WTC11 (cell line): ENCODE measurements around the gene GATAD2A. TPM values are rescaled to one million over a fixed set of nuclear protein-coding genes. Genes with fewer than 3 reads are reported as not detected.

Experiments used
- ATAC-seq: fragments of 200-7000 bp; cut with Tn5 transposase; 2 replicates; pipeline ENCODE4 v1.10.0; 2021; ENCODE audit warnings: mild to moderate bottlenecking, moderate library complexity
- CTCF ChIA-PET: fragments of 300-600 bp; sonication (Branson Sonifier 250); formaldehyde crosslinking; loops from one replicate; lab custom pipeline; 2021; ENCODE audit warnings: antibody characterized with exemption; lab: Charles Lee
- POLR2A ChIA-PET: fragments of 350-600 bp; sonication (Branson Sonifier 250); formaldehyde crosslinking; loops from one replicate; lab custom pipeline; 2021; ENCODE audit warnings: antibody characterized with exemption; lab: Charles Lee
- DNase-seq: peaks from one replicate; pipeline ENCODE4 v3.0.0; 2021; ENCODE audit warnings: low spot score
- H3K27ac Mint-ChIP-seq: 2 replicates; pipeline ENCODE4 v1.8.0; 2021; ENCODE audit warnings: mixed read lengths
- H3K27me3 Mint-ChIP-seq: 2 replicates; pipeline ENCODE4 v1.8.0; 2021; ENCODE audit warnings: low read depth, mild to moderate bottlenecking, moderate library complexity, mixed read lengths
- H3K36me3 Mint-ChIP-seq: 2 replicates; pipeline ENCODE4 v1.8.0; 2021; ENCODE audit warnings: mixed read lengths
- H3K4me1 Mint-ChIP-seq: 2 replicates; pipeline ENCODE4 v1.8.0; 2022; ENCODE audit warnings: mixed read lengths
- H3K4me3 Mint-ChIP-seq: 2 replicates; pipeline ENCODE4 v1.8.0; 2021; ENCODE audit warnings: mild to moderate bottlenecking, moderate library complexity, mixed read lengths
- H3K9me3 Mint-ChIP-seq: 2 replicates; pipeline ENCODE4 v1.8.0; 2021; ENCODE audit warnings: mixed read lengths
- ATF1 ChIP-seq: sonication (generic); formaldehyde crosslinking; IDR thresholded peaks from 2 replicates; pipeline ENCODE4 v1.8.1; 2023; ENCODE audit warnings: mild to moderate bottlenecking, moderate library complexity, missing genetic modification reagents
- ATF3 ChIP-seq: sonication (generic); formaldehyde crosslinking; conservative IDR thresholded peaks from 2 replicates; pipeline ENCODE4 v1.8.1; 2022; ENCODE audit warnings: mild to moderate bottlenecking, missing genetic modification reagents
- ATF6 ChIP-seq: sonication (generic); formaldehyde crosslinking; IDR thresholded peaks from 2 replicates; pipeline ENCODE4 v1.8.1; 2023; ENCODE audit warnings: mild to moderate bottlenecking, missing genetic modification reagents
- CDX4 ChIP-seq: fragments of 250-450 bp; sonication (Bioruptor Pico); IDR thresholded peaks from 2 replicates; pipeline ENCODE4 v1.9.0; 2021; ENCODE audit warnings: moderate library complexity, mild to moderate bottlenecking, inconsistent platforms, borderline replicate concordance
- CREB1 ChIP-seq: sonication (generic); formaldehyde crosslinking; IDR thresholded peaks from 2 replicates; pipeline ENCODE4 v1.8.0; 2023; ENCODE audit warnings: mild to moderate bottlenecking, missing genetic modification reagents
- CREM ChIP-seq: sonication (generic); formaldehyde crosslinking; IDR thresholded peaks from 2 replicates; pipeline ENCODE4 v1.8.1; 2022; ENCODE audit warnings: mild to moderate bottlenecking, missing genetic modification reagents, moderate library complexity
- FOXJ3 ChIP-seq: sonication (generic); formaldehyde crosslinking; IDR thresholded peaks from 2 replicates; pipeline ENCODE4 v1.9.0; 2021; ENCODE audit warnings: missing genetic modification reagents, mild to moderate bottlenecking, borderline replicate concordance
- FOXK1 ChIP-seq: sonication (generic); formaldehyde crosslinking; IDR thresholded peaks from 2 replicates; pipeline ENCODE4 v1.8.0; 2022; ENCODE audit warnings: mild to moderate bottlenecking, moderate library complexity, missing genetic modification reagents
- FOXP1 ChIP-seq: sonication (generic); formaldehyde crosslinking; IDR thresholded peaks from 2 replicates; pipeline ENCODE4 v1.8.0; 2022; ENCODE audit warnings: missing genetic modification reagents, mild to moderate bottlenecking, moderate library complexity, borderline replicate concordance
- GRHL2 ChIP-seq: fragments of 250-450 bp; sonication (Bioruptor Pico); IDR thresholded peaks from 2 replicates; pipeline ENCODE4 v1.8.0; 2022; ENCODE audit warnings: mild to moderate bottlenecking, moderate library complexity; ENCODE audit not compliant: insufficient replicate concordance, severe bottlenecking
- HMGA2 ChIP-seq: fragments of 250-450 bp; sonication (Bioruptor Pico); IDR thresholded peaks from 2 replicates; pipeline ENCODE4 v1.4.0; 2021; ENCODE audit warnings: mild to moderate bottlenecking, moderate library complexity
- HMGXB4 ChIP-seq: sonication (generic); formaldehyde crosslinking; IDR thresholded peaks from 2 replicates; pipeline ENCODE4 v1.8.1; 2023; ENCODE audit warnings: mild to moderate bottlenecking, moderate library complexity, missing genetic modification reagents
- IRF2 ChIP-seq: sonication (generic); formaldehyde crosslinking; IDR thresholded peaks from 2 replicates; pipeline ENCODE4 v1.8.0; 2022; ENCODE audit warnings: low read depth, missing genetic modification reagents, borderline replicate concordance
- KAT7 ChIP-seq: sonication (generic); formaldehyde crosslinking; IDR thresholded peaks from 2 replicates; pipeline ENCODE4 v1.8.1; 2023; ENCODE audit warnings: missing genetic modification reagents, mild to moderate bottlenecking, borderline replicate concordance
- MXD4 ChIP-seq: fragments of 250-450 bp; sonication (Bioruptor Pico); IDR thresholded peaks from 2 replicates; pipeline ENCODE4 v1.8.0; 2021; ENCODE audit warnings: mild to moderate bottlenecking, moderate library complexity, borderline replicate concordance
- MYBL2 ChIP-seq: sonication (generic); formaldehyde crosslinking; IDR thresholded peaks from 2 replicates; pipeline ENCODE4 v1.8.1; 2023; ENCODE audit warnings: mild to moderate bottlenecking, moderate library complexity, missing genetic modification reagents
- NFE2L1 ChIP-seq: sonication (generic); formaldehyde crosslinking; IDR thresholded peaks from 2 replicates; pipeline ENCODE4 v1.8.1; 2023; ENCODE audit warnings: missing genetic modification reagents
- NR1H2 ChIP-seq: sonication (generic); formaldehyde crosslinking; IDR thresholded peaks from 2 replicates; pipeline ENCODE4 v1.9.0; 2021; ENCODE audit warnings: mild to moderate bottlenecking, moderate library complexity, missing genetic modification reagents
- PRDM15 ChIP-seq: sonication (generic); formaldehyde crosslinking; IDR thresholded peaks from 2 replicates; pipeline ENCODE4 v1.8.0; 2022; ENCODE audit warnings: missing genetic modification reagents
- PRRX2 ChIP-seq: fragments of 250-450 bp; sonication (Bioruptor Pico); IDR thresholded peaks from 2 replicates; pipeline ENCODE4 v1.8.0; 2021; ENCODE audit warnings: mild to moderate bottlenecking
- SMAD3 ChIP-seq: sonication (generic); formaldehyde crosslinking; IDR thresholded peaks from 2 replicates; pipeline ENCODE4 v1.8.0; 2022; ENCODE audit warnings: missing genetic modification reagents, mild to moderate bottlenecking, borderline replicate concordance
- USF2 ChIP-seq: sonication (generic); formaldehyde crosslinking; IDR thresholded peaks from 2 replicates; pipeline ENCODE4 v1.8.1; 2023; ENCODE audit warnings: mild to moderate bottlenecking, missing genetic modification reagents, moderate library complexity
- ZNF219 ChIP-seq: sonication (generic); formaldehyde crosslinking; IDR thresholded peaks from 2 replicates; pipeline ENCODE4 v1.8.0; 2023; ENCODE audit warnings: missing genetic modification reagents, mild to moderate bottlenecking, borderline replicate concordance
- ZNF317 ChIP-seq: sonication (generic); formaldehyde crosslinking; IDR thresholded peaks from 2 replicates; pipeline ENCODE4 v1.8.1; 2023; ENCODE audit warnings: low read depth, mild to moderate bottlenecking, moderate library complexity, missing genetic modification reagents, borderline replicate concordance
- ZNF416 ChIP-seq: fragments of 250-450 bp; sonication (Bioruptor Pico); IDR thresholded peaks from 2 replicates; pipeline ENCODE4 v1.9.0; 2021; ENCODE audit warnings: mild to moderate bottlenecking, inconsistent platforms
- ZNF512 ChIP-seq: sonication (generic); formaldehyde crosslinking; IDR thresholded peaks from 2 replicates; pipeline ENCODE4 v1.8.1; 2022; ENCODE audit warnings: missing genetic modification reagents, borderline replicate concordance
- ZNF671 ChIP-seq: fragments of 250-450 bp; sonication (Bioruptor Pico); IDR thresholded peaks from 2 replicates; pipeline ENCODE4 v1.8.0; 2021; ENCODE audit warnings: mild to moderate bottlenecking
- total RNA-seq: library from RNA; stranded (reverse); gene quantifications from 3 replicates; pipeline ENCODE4 v1.2.3, GENCODE V29; 2021

The GATAD2A gene
- total RNA-seq, 1 experiment from 2014 or later, result 209 TPM

- ATAC-seq (no peak), DNase-seq (no peak)
- Mint-ChIP-seq H3K27me3 (no peaks in the 10 kb centered on the region), H3K27ac (peak overlapping the region; percentile 72), H3K36me3 (peaks cover 3% of the 10 kb centered on the region), H3K4me3 (no peak overlapping the region), H3K4me1 (peaks cover 40% of the 10 kb centered on the region), H3K9me3 (no peaks in the 10 kb centered on the region)
- ChIA-PET CTCF (no interaction called here), POLR2A (no interaction called here)
- no peak for TF ChIP-seq GRHL2 (CRISPR knock-in tag)
- no peak for TF ChIP-seq PRRX2 (CRISPR knock-in tag)
- no peak for TF ChIP-seq ZNF671
- no peak for TF ChIP-seq FOXJ3 (CRISPR knock-in tag)
- no peak for TF ChIP-seq FOXP1 (CRISPR knock-in tag)
- TF ChIP-seq ZNF416 (CRISPR knock-in tag), result no peak
- no peak for TF ChIP-seq ZNF219 (CRISPR knock-in tag)
- no peak for TF ChIP-seq USF2 (CRISPR knock-in tag)
- no peak for TF ChIP-seq CREM (CRISPR knock-in tag)
- TF ChIP-seq MYBL2, result no peak
- TF ChIP-seq HMGA2 (CRISPR knock-in tag), result no peak
- TF ChIP-seq ATF1 (CRISPR knock-in tag), result no peak
- no peak for TF ChIP-seq SMAD3 (CRISPR knock-in tag)
- TF ChIP-seq CDX4 (CRISPR knock-in tag), result no peak
- no peak for TF ChIP-seq ZNF317
- no peak for TF ChIP-seq FOXK1 (CRISPR knock-in tag)
- no peak for TF ChIP-seq ZNF512
- TF ChIP-seq ATF6 (CRISPR knock-in tag), result no peak
These were observed 15.8 kb downstream of the GATAD2A start for GRCh38 chr19:19421299-19421696.

GRCh38 chr19:19422156-19422555, 16.7 kb downstream of the GATAD2A start:
- CTCF ChIA-PET, result no interaction called here
- peak overlapping the region; percentile 57 for H3K27ac Mint-ChIP-seq
- no peak for TF ChIP-seq CREB1 (CRISPR knock-in tag)
- TF ChIP-seq IRF2, result no peak
- no peak for TF ChIP-seq MYBL2
- TF ChIP-seq MXD4 (CRISPR knock-in tag), result no peak
- TF ChIP-seq ZNF416 (CRISPR knock-in tag), result no peak
- no peak for TF ChIP-seq HMGXB4
- no peak for TF ChIP-seq NFE2L1 (CRISPR knock-in tag)
- no peak for TF ChIP-seq PRDM15
- no peak for TF ChIP-seq ATF3 (CRISPR knock-in tag)
- TF ChIP-seq ATF1 (CRISPR knock-in tag), result no peak
- TF ChIP-seq ZNF317, result no peak
- TF ChIP-seq NR1H2, result no peak
- TF ChIP-seq KAT7 (CRISPR knock-in tag), result no peak

More at GRCh38 chr19:19422156-19422555, 16.7 kb downstream of the GATAD2A start:
- Mint-ChIP-seq H3K9me3 (no peaks in the 10 kb centered on the region), H3K27me3 (no peaks in the 10 kb centered on the region), H3K36me3 (peaks cover 3% of the 10 kb centered on the region), H3K4me3 (no peak overlapping the region), H3K4me1 (peaks cover 41% of the 10 kb centered on the region)
- POLR2A ChIA-PET, result no interaction called here
- DNase-seq (no peak), ATAC-seq (no peak)
